IMR-90 (cell line): Measurements from ENCODE around the gene TBXT.

Experiments
- BHLHE40 ChIP-seq: fragments of 150-350 bp; IDR thresholded peaks from 2 replicates; pipeline ENCODE4 v1.6.1; 2016; ENCODE audit warnings: mild to moderate bottlenecking, low read depth, low read length
- FOS ChIP-seq: fragments of 150-350 bp; IDR thresholded peaks from 2 replicates; pipeline ENCODE4 v1.6.1; 2016; ENCODE audit warnings: low read depth, low read length
- MAFK ChIP-seq: IDR thresholded peaks from 2 replicates; pipeline ENCODE4 v1.6.1; 2012; ENCODE audit warnings: low read depth, low read length, improper control_type of control experiment
- MAZ ChIP-seq: IDR thresholded peaks from 2 replicates; pipeline ENCODE4 v1.6.1; 2012; ENCODE audit warnings: low read depth, mild to moderate bottlenecking, low read length, improper control_type of control experiment, moderate library complexity, borderline replicate concordance
- MXI1 ChIP-seq: IDR thresholded peaks from 2 replicates; pipeline ENCODE4 v1.6.1; 2012; ENCODE audit warnings: low read depth, mild to moderate bottlenecking, low read length, moderate library complexity, borderline replicate concordance
- POLR2A ChIP-seq: IDR thresholded peaks from 2 replicates; pipeline ENCODE4 v1.6.1; 2012; ENCODE audit warnings: mild to moderate bottlenecking, low read depth, low read length
- RAD21 ChIP-seq: IDR thresholded peaks from 2 replicates; pipeline ENCODE4 v1.6.1; 2012; ENCODE audit warnings: low read length, improper control_type of control experiment
- RFX5 ChIP-seq: IDR thresholded peaks from 2 replicates; pipeline ENCODE4 v1.8.0; 2012; ENCODE audit warnings: low read depth, mild to moderate bottlenecking, low read length, moderate library complexity
- TF ChIP-seq, protein P1 (sequence below): conservative IDR thresholded peaks from 2 replicates; pipeline ENCODE4 v1.5.1; 2012; ENCODE audit warnings: mild to moderate bottlenecking, low read depth, low read length, improper control_type of control experiment
- TF ChIP-seq, protein P2 (sequence below): fragments of 150-350 bp; IDR thresholded peaks from 2 replicates; pipeline ENCODE4 v1.6.1; 2017; ENCODE audit warnings: mild to moderate bottlenecking, antibody characterized with exemption, low read length, low read depth

GRCh38 chr6:166119116-166119911, 48.3 kb downstream of the TBXT start:
- TF ChIP-seq, protein P1, sequence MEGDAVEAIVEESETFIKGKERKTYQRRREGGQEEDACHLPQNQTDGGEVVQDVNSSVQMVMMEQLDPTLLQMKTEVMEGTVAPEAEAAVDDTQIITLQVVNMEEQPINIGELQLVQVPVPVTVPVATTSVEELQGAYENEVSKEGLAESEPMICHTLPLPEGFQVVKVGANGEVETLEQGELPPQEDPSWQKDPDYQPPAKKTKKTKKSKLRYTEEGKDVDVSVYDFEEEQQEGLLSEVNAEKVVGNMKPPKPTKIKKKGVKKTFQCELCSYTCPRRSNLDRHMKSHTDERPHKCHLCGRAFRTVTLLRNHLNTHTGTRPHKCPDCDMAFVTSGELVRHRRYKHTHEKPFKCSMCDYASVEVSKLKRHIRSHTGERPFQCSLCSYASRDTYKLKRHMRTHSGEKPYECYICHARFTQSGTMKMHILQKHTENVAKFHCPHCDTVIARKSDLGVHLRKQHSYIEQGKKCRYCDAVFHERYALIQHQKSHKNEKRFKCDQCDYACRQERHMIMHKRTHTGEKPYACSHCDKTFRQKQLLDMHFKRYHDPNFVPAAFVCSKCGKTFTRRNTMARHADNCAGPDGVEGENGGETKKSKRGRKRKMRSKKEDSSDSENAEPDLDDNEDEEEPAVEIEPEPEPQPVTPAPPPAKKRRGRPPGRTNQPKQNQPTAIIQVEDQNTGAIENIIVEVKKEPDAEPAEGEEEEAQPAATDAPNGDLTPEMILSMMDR, result no peak
- TF ChIP-seq POLR2A (no peak), RAD21 (no peak), FOS (no peak), BHLHE40 (no peak), RFX5 (no peak), MAZ (no peak), MAFK (no peak), MXI1 (no peak)
- TF ChIP-seq, protein P2, sequence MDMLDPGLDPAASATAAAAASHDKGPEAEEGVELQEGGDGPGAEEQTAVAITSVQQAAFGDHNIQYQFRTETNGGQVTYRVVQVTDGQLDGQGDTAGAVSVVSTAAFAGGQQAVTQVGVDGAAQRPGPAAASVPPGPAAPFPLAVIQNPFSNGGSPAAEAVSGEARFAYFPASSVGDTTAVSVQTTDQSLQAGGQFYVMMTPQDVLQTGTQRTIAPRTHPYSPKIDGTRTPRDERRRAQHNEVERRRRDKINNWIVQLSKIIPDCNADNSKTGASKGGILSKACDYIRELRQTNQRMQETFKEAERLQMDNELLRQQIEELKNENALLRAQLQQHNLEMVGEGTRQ, result no peak
